Heart left ventricle (tissue), 13 donors: ENCODE data around the gene TAP1.

Source experiments
- CTCF ChIP-seq, 12 donors: fragments of 200-600 bp; sonication (generic) in 4 of 12; IDR thresholded peaks; one replicate each; pipeline versions ENCODE4 v1.5.0 to v1.8.0; 2018 to 2022; ENCODE audit warnings: antibody characterized with exemption in 12 of 12, mild to moderate bottlenecking in 5 of 12
- POLR2A ChIP-seq, 2 donors: fragments of 450-650 bp; IDR thresholded peaks; one replicate each; pipeline ENCODE4 v1.6.1; 2017; ENCODE audit warnings: antibody characterized with exemption in 2 of 2, mild to moderate bottlenecking in 2 of 2, moderate library complexity in 2 of 2
- donor health status: ischemic (EF 13 %, LVEDD 7.1; RV severe dilation, severe dysfunction).
- donor health status: DM: no; HTN: yes; CAD: no.
- donor health status: DM: no; HTN: no; CAD: no.
- donor health status: ischemic (EF 25% LVEDD 6.9; RV normal size, moderate dysfunction).
- donor health status: ischemic (EF 25% LVEDD 5.7; RV mildly dilated, moderate dysfunction).
- donor health status: ischemic (EF 35%, LVEDD 5.7; RV mildly dilated, moderate dysfunction).
- donor health status: nonischemic (EF 11% LVEDD 7.7; RV severe dilation, severe dysfunction).
- donor health status: DM: yes; HTN: yes; CAD: no.
- donor health status: PGD.
- donor health status: ischemic (EF 29% LVEDD 5.4; RV normal size, mild dysfunction).
- donor health status: nonischemic (EF 23%, LVEDD 6.1; RV moderate dilation, normal function).

- TF ChIP-seq CTCF (IDR thresholded peaks at IDR 0.05), result no peak
- TF ChIP-seq POLR2A (IDR thresholded peaks at IDR 0.05), result no peak
Measured at GRCh38 chr6:32886681-32887383, 33.3 kb upstream of the TAP1 start.
